Ovary (tissue), 3 donors: ENCODE results near the gene B4GALNT2.

Source experiments
- EP300 ChIP-seq: sonication (generic); formaldehyde crosslinking; IDR thresholded peaks from one replicate; pipeline ENCODE4 v1.6.1; 2017; ENCODE audit warnings: antibody characterized with exemption
- POLR2A ChIP-seq: fragments of 450-650 bp; IDR thresholded peaks from one replicate; pipeline ENCODE4 v1.6.1; 2017; ENCODE audit warnings: antibody characterized with exemption, mild to moderate bottlenecking, moderate library complexity
- TF ChIP-seq, protein P1 (sequence below), 3 donors: fragments of 450-650 bp in 2 of 3; fragments of 200-600 bp in 1 of 3; IDR thresholded peaks; one replicate each; pipeline versions ENCODE4 v1.5.1 to v1.8.0; 2016 to 2022; ENCODE audit warnings: antibody characterized with exemption in 3 of 3, mild to moderate bottlenecking in 1 of 3
- donor health status: DM: no; HTN: no; CAD: no.

DNA sequence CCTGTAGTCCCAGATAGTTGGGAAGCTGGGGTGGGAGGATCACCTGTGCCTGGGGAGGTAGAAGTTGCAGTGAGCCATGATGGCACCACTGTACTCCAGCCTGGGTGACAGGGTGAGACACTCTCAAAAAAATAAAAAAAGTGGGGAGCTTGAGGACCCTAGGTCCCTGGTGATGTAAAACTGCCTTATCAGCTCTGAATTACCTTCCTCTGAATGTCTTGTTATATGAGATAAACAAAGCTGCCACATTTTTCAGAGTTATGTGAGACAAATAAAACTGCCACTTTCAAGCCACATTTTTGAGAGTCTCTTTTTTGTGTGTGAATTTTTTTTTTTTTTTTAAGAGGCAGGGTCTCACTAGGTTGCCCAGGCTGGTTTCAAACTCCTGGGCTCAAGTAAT, 32.0 kb upstream of the B4GALNT2 start:
- TF ChIP-seq, protein P1, sequence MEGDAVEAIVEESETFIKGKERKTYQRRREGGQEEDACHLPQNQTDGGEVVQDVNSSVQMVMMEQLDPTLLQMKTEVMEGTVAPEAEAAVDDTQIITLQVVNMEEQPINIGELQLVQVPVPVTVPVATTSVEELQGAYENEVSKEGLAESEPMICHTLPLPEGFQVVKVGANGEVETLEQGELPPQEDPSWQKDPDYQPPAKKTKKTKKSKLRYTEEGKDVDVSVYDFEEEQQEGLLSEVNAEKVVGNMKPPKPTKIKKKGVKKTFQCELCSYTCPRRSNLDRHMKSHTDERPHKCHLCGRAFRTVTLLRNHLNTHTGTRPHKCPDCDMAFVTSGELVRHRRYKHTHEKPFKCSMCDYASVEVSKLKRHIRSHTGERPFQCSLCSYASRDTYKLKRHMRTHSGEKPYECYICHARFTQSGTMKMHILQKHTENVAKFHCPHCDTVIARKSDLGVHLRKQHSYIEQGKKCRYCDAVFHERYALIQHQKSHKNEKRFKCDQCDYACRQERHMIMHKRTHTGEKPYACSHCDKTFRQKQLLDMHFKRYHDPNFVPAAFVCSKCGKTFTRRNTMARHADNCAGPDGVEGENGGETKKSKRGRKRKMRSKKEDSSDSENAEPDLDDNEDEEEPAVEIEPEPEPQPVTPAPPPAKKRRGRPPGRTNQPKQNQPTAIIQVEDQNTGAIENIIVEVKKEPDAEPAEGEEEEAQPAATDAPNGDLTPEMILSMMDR (IDR thresholded peaks at IDR 0.05): no peak
- TF ChIP-seq EP300 (no peak), POLR2A (no peak)
